ENCODE measurements around the gene ROBO2. TPM values are rescaled to one million over a fixed set of nuclear protein-coding genes. Genes with fewer than 3 reads are reported as not detected.

The ROBO2 gene
- total RNA-seq, 1 donor from 2014 or later = not detected

- intact Hi-C loops (cut with micrococcal nuclease) = no loop called here
Measured at GRCh38 chr3:77256584-77257503, 216.9 kb downstream of the ROBO2 start.

GRCh38 chr3:77259694-77260093 is 219.8 kb downstream of the ROBO2 start:
- intact Hi-C loops (cut with micrococcal nuclease) = no loop called here

DNA sequence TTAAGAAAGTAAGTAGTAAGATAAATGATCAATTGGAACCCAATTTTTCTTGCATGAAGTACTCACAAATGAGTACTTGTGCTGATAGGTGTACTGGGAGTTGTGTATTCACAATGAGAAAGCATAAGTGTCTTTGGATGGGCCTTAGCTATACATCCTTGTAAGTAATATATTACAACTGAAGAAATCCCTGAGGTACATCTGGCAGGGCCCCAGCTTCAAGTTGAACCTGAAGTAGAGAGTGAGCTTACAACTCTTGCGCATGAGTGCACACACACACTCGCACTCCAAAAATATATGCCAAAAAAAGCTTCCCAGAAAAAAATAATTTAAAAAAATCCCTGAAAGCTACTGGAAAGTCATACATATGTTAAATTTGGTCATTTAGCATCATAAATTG is 222.5 kb downstream of the ROBO2 start:
- intact Hi-C loops (cut with micrococcal nuclease) = no loop called here

DNA sequence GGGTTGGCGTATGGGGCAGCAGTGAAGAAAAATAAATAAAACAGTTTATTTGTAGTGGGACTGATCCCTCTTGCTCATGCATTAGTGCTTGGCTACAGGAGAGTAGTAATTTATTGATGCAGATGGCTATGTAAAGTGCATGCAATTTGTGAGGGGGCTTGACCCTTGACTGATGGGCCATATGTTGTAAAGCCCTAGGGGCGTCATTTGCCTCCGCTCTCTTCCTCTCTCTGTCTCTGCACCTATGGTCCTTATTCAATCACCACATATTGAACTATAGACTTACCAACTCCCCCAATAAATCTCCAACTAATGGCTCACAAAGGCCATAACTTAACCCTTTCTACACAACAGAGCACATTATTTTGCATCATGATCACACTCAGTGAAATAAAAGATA is 227.7 kb downstream of the ROBO2 start:
- intact Hi-C loops (cut with micrococcal nuclease) = no loop called here

DNA sequence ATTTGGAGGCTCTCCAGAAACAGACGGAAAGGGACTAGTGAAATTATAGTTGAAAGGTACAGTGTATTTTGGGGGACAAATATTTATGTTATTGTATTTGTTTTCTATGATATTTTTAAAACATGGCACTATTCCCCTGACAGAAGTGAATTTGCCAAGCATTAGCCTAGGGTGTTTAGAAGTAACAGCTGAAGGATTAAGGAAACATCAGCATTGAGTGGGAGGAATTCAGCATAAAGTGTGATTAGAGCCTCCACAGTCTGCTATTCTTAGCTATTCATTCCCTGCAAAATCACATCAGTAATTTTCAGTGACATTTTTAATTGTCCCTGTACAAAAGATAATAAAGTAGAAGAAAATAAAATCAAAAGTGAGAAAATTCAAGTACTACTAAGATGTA is 231.4 kb downstream of the ROBO2 start:
- intact Hi-C loops (cut with micrococcal nuclease) = no loop called here

DNA sequence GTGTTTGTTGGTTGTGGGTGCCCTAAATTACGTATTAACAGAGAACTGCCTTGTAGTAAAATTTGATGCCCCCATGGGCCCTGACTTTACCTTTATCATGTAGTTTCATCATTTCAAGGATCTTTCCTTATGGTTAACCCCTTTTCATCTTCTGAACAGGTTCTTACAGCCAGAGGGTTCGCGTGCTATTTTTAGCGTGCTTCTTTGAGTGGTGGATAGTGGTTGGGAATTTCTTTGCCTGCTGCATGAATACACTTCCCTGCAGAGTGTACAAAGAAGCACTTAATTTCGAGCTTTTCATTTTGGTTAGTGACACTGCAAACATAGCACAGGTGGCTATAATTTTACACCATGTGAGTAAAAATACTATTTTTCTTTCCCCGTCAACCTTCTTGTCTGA is 231.8 kb downstream of the ROBO2 start:
- intact Hi-C loops (cut with micrococcal nuclease) = no loop called here

DNA sequence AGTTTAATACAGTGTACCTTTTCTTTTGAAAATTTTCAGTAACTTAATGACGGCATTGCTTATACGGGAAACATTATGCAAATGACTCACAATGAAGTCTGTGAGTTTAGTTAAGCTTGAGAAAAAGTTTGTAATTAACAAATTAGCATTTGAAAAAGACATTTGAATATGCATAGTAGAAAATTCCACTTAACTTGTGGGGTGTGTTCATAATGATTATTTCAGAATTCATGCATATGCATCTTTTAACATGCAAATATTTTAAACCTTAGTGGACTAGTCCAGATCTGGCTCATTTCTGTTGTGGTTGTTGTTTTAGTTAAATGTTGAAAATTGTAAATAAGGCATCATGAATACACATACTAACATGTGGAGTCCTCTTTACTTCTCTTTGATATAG is 239.4 kb downstream of the ROBO2 start:
- intact Hi-C loops (cut with micrococcal nuclease) = no loop called here

- intact Hi-C loops (cut with micrococcal nuclease) = no loop called here
Measured at GRCh38 chr3:77281721-77282120, 241.8 kb downstream of the ROBO2 start.

DNA sequence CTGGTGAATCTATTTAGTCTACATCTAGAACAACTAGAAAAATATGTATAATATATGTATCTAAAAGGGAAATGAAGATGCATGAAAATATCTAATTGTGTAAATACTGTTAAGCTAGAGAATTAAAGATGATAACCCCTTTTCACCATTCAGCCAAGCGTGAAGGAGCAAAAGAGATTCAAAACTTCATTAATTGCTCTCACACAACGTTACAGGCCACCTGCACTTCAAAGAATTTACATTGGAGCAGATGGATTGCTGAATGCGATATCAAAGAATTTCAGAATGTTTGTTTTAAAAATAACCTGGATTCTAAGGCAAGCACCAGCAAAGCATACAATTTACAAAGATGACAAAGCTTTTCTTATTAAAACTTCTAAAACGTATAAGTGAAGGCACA is 243.2 kb downstream of the ROBO2 start:
- intact Hi-C loops (cut with micrococcal nuclease) = no loop called here

- intact Hi-C loops (cut with micrococcal nuclease) = no loop called here
Measured at GRCh38 chr3:77288348-77288747, 248.4 kb downstream of the ROBO2 start.

DNA sequence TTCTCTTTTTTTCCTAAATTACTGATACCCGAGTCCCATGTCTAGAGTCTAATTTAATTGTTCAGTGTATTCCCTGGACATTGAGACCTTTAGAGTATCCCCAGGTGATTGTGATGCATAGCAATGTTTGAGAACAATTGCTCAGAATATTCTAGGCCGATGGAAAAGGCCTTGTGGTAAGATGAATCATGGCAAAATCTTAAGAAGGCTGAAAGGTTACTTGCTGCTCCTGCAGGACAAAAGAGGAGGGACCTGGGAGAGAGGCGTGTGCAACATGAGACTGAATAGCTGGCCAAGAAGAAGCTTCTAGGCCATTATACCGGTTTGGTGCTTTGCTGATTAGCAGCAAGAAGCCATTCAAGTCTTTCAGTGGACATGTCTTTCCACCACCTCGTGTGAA is 256.6 kb downstream of the ROBO2 start:
- intact Hi-C loops (cut with micrococcal nuclease) = no loop called here

DNA sequence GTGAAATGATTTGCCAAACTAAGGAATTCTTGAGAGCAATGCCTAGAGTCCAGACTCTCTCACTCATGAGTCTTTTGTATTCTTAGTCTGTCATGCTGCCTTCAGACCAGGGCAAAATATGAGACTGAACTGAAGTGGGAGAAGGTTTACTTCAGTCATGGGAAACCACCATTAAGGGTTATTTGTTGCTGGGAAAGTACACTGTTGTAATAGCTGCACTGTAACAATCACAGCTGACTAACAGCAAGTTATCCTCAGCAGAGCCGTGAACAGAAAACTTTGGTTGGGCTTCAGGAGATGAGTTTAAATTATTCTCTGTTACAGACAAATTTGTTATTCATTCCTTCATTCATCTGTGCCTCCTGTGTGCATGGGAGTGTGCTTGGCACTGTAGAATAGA is 258.5 kb downstream of the ROBO2 start:
- intact Hi-C loops (cut with micrococcal nuclease) = no loop called here

- intact Hi-C loops (cut with micrococcal nuclease) = no loop called here
Measured at GRCh38 chr3:77303955-77304699, 264.2 kb downstream of the ROBO2 start.

DNA sequence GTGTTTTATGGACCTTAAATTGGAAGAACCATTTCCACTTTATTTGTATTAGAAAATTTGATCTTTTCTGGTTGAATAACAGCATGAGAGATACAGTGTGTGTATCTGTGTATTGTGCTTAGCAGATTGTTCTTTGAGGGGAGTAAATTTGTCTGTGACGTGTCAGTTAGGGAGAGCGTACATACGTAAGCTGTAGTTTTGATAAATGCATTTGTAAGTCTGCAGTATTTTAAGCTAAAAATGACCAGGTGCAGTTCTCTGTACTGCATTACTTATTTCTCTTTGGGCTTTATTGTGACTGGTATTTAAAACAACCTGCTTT is 264.8 kb downstream of the ROBO2 start:
- intact Hi-C loops (cut with micrococcal nuclease) = no loop called here

GRCh38 chr3:77309460-77309859 is 269.6 kb downstream of the ROBO2 start:
- intact Hi-C loops (cut with micrococcal nuclease) = no loop called here

- intact Hi-C loops (cut with micrococcal nuclease) = no loop called here
Measured at GRCh38 chr3:77313843-77314242, 273.9 kb downstream of the ROBO2 start.

DNA sequence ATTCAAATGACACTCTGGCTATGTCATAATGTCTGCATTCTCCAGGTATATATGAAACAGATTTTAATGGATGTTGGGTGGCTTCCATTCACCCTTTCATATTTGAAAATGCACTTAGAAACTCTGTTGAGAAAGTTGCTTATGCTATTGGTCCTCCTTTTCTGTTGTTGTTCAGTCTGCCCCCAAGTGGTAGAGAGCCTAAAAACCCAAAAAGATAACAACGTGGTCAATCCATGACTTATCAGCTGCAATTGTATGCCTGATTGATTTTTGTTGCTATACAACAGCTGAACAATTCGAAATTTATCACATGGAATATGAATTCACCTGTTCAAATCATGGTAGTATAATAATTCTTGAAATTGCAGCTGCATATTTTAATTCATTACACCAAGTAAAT is 279.8 kb downstream of the ROBO2 start:
- intact Hi-C loops (cut with micrococcal nuclease) = no loop called here

GRCh38 chr3:77320514-77320913 is 280.6 kb downstream of the ROBO2 start:
- intact Hi-C loops (cut with micrococcal nuclease) = no loop called here

DNA sequence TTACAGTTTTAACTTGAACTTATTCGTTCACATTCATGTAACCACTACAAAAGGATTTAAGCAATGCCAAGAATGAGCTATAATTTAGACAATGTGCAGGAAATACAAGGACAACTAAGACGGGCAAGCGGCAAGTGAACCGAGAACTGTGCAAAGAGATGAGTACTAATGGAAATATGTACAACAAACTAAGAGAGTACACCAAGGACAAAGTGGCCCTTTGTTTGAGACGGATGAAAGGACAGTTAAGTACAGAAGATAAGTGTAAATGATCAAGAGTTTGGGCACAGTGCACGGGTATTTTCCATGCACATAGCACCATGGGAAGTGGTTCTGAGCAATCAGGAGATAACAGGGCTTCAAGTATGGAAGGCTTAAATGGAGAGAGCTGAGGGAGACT is 281.7 kb downstream of the ROBO2 start:
- intact Hi-C loops (cut with micrococcal nuclease) = no loop called here

DNA sequence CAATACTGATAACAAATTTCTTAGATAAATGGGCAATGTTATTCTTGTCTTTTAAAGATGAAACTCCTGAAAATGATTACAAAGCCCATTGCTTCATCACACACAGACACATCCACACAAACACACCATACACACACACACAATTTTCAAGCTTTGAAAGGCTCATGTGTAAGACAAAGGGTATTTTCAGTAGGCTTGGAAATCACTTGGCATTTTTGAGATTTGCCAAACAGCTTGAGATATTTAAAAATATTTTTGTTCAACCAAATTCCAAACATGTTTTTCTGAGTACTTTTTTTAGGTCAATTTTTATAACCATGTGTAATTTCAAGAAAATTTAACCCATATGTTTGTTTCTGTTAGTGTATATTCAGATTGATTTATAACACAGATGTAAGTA is 283.7 kb downstream of the ROBO2 start:
- intact Hi-C loops (cut with micrococcal nuclease) = no loop called here

GRCh38 chr3:77324105-77324504 is 284.2 kb downstream of the ROBO2 start:
- intact Hi-C loops (cut with micrococcal nuclease) = no loop called here

- intact Hi-C loops (cut with micrococcal nuclease) = no loop called here
Measured at GRCh38 chr3:77325280-77325679, 285.4 kb downstream of the ROBO2 start.

DNA sequence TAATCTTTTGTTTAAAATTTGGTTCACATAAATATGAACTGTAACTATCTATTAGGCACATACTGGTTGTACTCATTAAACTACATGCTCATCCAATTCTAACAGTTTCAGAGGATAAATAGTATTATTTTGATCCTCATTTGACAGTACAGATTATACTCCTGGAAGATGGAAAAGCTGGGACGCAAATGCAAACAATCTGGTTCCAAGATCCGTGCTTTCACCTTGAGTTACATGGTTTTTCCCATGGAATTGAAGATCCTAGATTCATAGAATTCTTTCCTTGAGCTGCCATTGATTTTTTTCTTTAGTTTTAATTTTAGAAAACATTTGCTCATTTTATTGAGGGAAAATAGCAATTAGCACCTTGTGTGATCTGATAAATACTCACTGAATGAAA is 285.8 kb downstream of the ROBO2 start:
- intact Hi-C loops (cut with micrococcal nuclease) = no loop called here
